ENCODE measurements around the gene RRP8.

The RRP8 gene

GRCh38 chr11:6576471-6577373, 26.7 kb downstream of the RRP8 start:
- no peaks in the 10 kb centered on the region for H3K79me2 ChIP-seq (ENCODE audit: insufficient read depth, low read length)
- no peaks in the 10 kb centered on the region for H3K27me3 ChIP-seq (ENCODE audit: low read length)
- no peak overlapping the region for H3K9ac ChIP-seq (ENCODE audit: low read length)
- no peak overlapping the region for H3K4me2 ChIP-seq (ENCODE audit: low read depth, low read length, poor library complexity, severe bottlenecking)
- no peak overlapping the region for H3K27ac ChIP-seq (ENCODE audit: low read depth, low read length)
- H3F3A ChIP-seq (ENCODE audit: insufficient read depth): no peaks in the 10 kb centered on the region
- H3K9me2 ChIP-seq (replicated peaks; ENCODE audit: insufficient read depth, low read length): no peaks in the 10 kb centered on the region
- H4K20me1 ChIP-seq (ENCODE audit: low read depth, low read length): no peaks in the 10 kb centered on the region
- H2AFZ ChIP-seq (ENCODE audit: low read depth, low read length, severe bottlenecking): no peak overlapping the region
- H3K36me3 ChIP-seq (ENCODE audit: low read length): no peaks in the 10 kb centered on the region
- H3K9me3 ChIP-seq (ENCODE audit: insufficient read depth, low read length): no peaks in the 10 kb centered on the region
- H3K4me3 ChIP-seq (ENCODE audit: insufficient read depth, low read length, poor library complexity, severe bottlenecking): no peak overlapping the region
- TF ChIP-seq CTCF (IDR thresholded peaks at IDR 0.05; ENCODE audit: insufficient read depth, low read length, poor library complexity, severe bottlenecking) (no peak), EZH2phosphoT487 (conservative IDR thresholded peaks at IDR 0.05; ENCODE audit: low read length) (no peak)

GRCh38 chr11:6574816-6575715, 28.4 kb downstream of the RRP8 start:
- no peaks in the 10 kb centered on the region for H3K79me2 ChIP-seq (ENCODE audit: insufficient read depth, low read length)
- no peak overlapping the region for H3K9ac ChIP-seq (ENCODE audit: low read length)
- no peaks in the 10 kb centered on the region for H3K9me3 ChIP-seq (ENCODE audit: insufficient read depth, low read length)
- no peaks in the 10 kb centered on the region for H3K36me3 ChIP-seq (ENCODE audit: low read length)
- no peaks in the 10 kb centered on the region for H3K27me3 ChIP-seq (ENCODE audit: low read length)
- H3K9me2 ChIP-seq (replicated peaks; ENCODE audit: insufficient read depth, low read length): no peaks in the 10 kb centered on the region
- H2AFZ ChIP-seq (ENCODE audit: low read depth, low read length, severe bottlenecking): no peak overlapping the region
- no peaks in the 10 kb centered on the region for H3F3A ChIP-seq (ENCODE audit: insufficient read depth)
- no peak overlapping the region for H3K27ac ChIP-seq (ENCODE audit: low read depth, low read length)
- H3K4me2 ChIP-seq (ENCODE audit: low read depth, low read length, poor library complexity, severe bottlenecking): no peak overlapping the region
- no peak overlapping the region for H3K4me3 ChIP-seq (ENCODE audit: insufficient read depth, low read length, poor library complexity, severe bottlenecking)
- TF ChIP-seq CTCF (IDR thresholded peaks at IDR 0.05; ENCODE audit: insufficient read depth, low read length, poor library complexity, severe bottlenecking) (no peak), EZH2phosphoT487 (conservative IDR thresholded peaks at IDR 0.05; ENCODE audit: low read length) (no peak)
- no peaks in the 10 kb centered on the region for H4K20me1 ChIP-seq (ENCODE audit: low read depth, low read length)

GRCh38 chr11:6572215-6572614, 31.2 kb downstream of the RRP8 start:
- Histone ChIP-seq H3K9me3 (ENCODE audit: insufficient read depth, low read length) (no peaks in the 10 kb centered on the region), H3K9me2 (replicated peaks; ENCODE audit: insufficient read depth, low read length) (no peaks in the 10 kb centered on the region), H3F3A (ENCODE audit: insufficient read depth) (no peaks in the 10 kb centered on the region), H3K36me3 (ENCODE audit: low read length) (no peaks in the 10 kb centered on the region), H3K79me2 (ENCODE audit: insufficient read depth, low read length) (no peaks in the 10 kb centered on the region), H3K4me3 (ENCODE audit: insufficient read depth, low read length, poor library complexity, severe bottlenecking) (no peak overlapping the region), H3K27me3 (ENCODE audit: low read length) (no peaks in the 10 kb centered on the region), H3K27ac (ENCODE audit: low read depth, low read length) (no peak overlapping the region), H3K4me2 (ENCODE audit: low read depth, low read length, poor library complexity, severe bottlenecking) (no peak overlapping the region), H3K9ac (ENCODE audit: low read length) (no peak overlapping the region), H4K20me1 (ENCODE audit: low read depth, low read length) (no peaks in the 10 kb centered on the region), H2AFZ (ENCODE audit: low read depth, low read length, severe bottlenecking) (no peak overlapping the region)
- no peak for TF ChIP-seq CTCF (IDR thresholded peaks at IDR 0.05; ENCODE audit: insufficient read depth, low read length, poor library complexity, severe bottlenecking)
- TF ChIP-seq EZH2phosphoT487 (conservative IDR thresholded peaks at IDR 0.05; ENCODE audit: low read length): no peak

All from SU-DHL-6 (cell line).